CD4-positive, alpha-beta T cell treated with Interleukin-15 for 4 hours (primary cell): ENCODE data around the gene TBC1D24.

Experiments used
- DNase-seq: peaks from one replicate; pipeline ENCODE4 v3.0.0-alpha.2; 2020; ENCODE audit warnings: low spot score

TBC1D24 gene

GRCh38 chr16:2482708-2483534 lies 8.0 kb downstream of the TBC1D24 start:
- no peak for DNase-seq

GRCh38 chr16:2483939-2484897 lies 9.3 kb downstream of the TBC1D24 start:
- no peak for DNase-seq

- DNase-seq = no peak
Measured at GRCh38 chr16:2484898-2485508, 10.1 kb downstream of the TBC1D24 start.

- DNase-seq = no peak
Measured at GRCh38 chr16:2485811-2486507, 11.0 kb downstream of the TBC1D24 start.

- DNase-seq = peak; percentile 84
Measured at GRCh38 chr16:2486645-2487516, 12.0 kb downstream of the TBC1D24 start.

- no peak for DNase-seq
Measured at GRCh38 chr16:2487517-2487842, 12.6 kb downstream of the TBC1D24 start.

GRCh38 chr16:2487903-2488531 lies 13.1 kb downstream of the TBC1D24 start:
- DNase-seq = no peak

- DNase-seq = no peak
Measured at GRCh38 chr16:2489581-2489980, 14.7 kb downstream of the TBC1D24 start.

GRCh38 chr16:2490190-2491105 lies 15.5 kb downstream of the TBC1D24 start:
- DNase-seq = no peak

- DNase-seq = no peak
Measured at GRCh38 chr16:2492292-2492691, 17.4 kb downstream of the TBC1D24 start.

- no peak for DNase-seq
Measured at GRCh38 chr16:2493605-2494004, 18.7 kb downstream of the TBC1D24 start.

GRCh38 chr16:2494616-2495015 lies 19.7 kb downstream of the TBC1D24 start:
- DNase-seq = no peak

GRCh38 chr16:2495041-2495440 lies 20.1 kb downstream of the TBC1D24 start:
- no peak for DNase-seq

- DNase-seq = no peak
Measured at GRCh38 chr16:2496223-2497115, 21.5 kb downstream of the TBC1D24 start.

GRCh38 chr16:2497116-2497630 lies 22.2 kb downstream of the TBC1D24 start:
- DNase-seq = no peak

- DNase-seq = no peak
Measured at GRCh38 chr16:2497695-2498484, 23.0 kb downstream of the TBC1D24 start.

GRCh38 chr16:2498531-2499253 lies 23.8 kb downstream of the TBC1D24 start:
- DNase-seq = no peak
